H1 (cell line): ENCODE results near the gene PRRX2. TPM values are rescaled to one million over a fixed set of nuclear protein-coding genes. Genes with fewer than 3 reads are reported as not detected.

ENCODE experiments used
- CTCF ChIP-seq, 3 experiments: IDR thresholded peaks; 1 replicate in 2 of 3; 2 replicates in 1 of 3; pipeline versions ENCODE4 v1.5.1 to v1.6.1; 2011; ENCODE audit warnings: low read length in 3 of 3, mild to moderate bottlenecking in 3 of 3, inconsistent platforms in 2 of 3, low read depth in 1 of 3, moderate library complexity in 1 of 3; ENCODE audit not compliant: insufficient read depth in 1 of 3; ENCODE audit errors: control extremely low read depth in 1 of 3
- TCF12 ChIP-seq: IDR thresholded peaks from 2 replicates; pipeline ENCODE4 v1.6.1; 2011; ENCODE audit warnings: low read depth, mild to moderate bottlenecking, low read length
- polyA plus RNA-seq, 7 experiments: library from polyadenylated mRNA; depleted of rRNA in 3 of 7; stranded (reverse) in 5 of 7; unstranded in 2 of 7; fragments of >200 nt in 5 of 7; fragments of 200-250 nt in 2 of 7; gene quantifications; 1 replicate in 5 of 7; 2 replicates in 1 of 7; 4 replicates in 1 of 7; pipeline versions ENCODE4 v1.2.1 to v1.2.3, GENCODE V29; 2011 to 2013; ENCODE audit warnings: missing spikeins in 2 of 7, mixed read lengths in 2 of 7
- total RNA-seq: library from RNA; stranded (reverse); fragmentation: NEBNext Ultra II Directional; extraction: Animal tissue kit (Norgen Biotek cat#: 25700); gene quantifications from 2 replicates; pipeline ENCODE4 v1.2.1, GENCODE V29; 2021

The PRRX2 gene
- total and polyA plus RNA-seq, 2 of the 8 experiments (the other 6 are each of a cell fraction or from before 2014, with no cell fraction given), result 5.8 to 9.2 TPM

GRCh38 chr9:129731477-129732085 lies 66.1 kb downstream of the PRRX2 start (continued):
- TF ChIP-seq CTCF (IDR thresholded peaks at IDR 0.05; ENCODE audit: control extremely low read depth in 1 of 3, insufficient read depth in 1 of 3, low read depth in 1 of 3, low read length in 3 of 3), result no peak
- no peak for TF ChIP-seq TCF12
